CD4-positive, alpha-beta T cell (primary cell): ENCODE data around the gene LRRC26. TPM values are rescaled to one million over a fixed set of nuclear protein-coding genes. Genes with fewer than 3 reads are reported as not detected.

Experiments
- ATAC-seq: fragments of 200-7000 bp; cut with Tn5 transposase; one replicate; pipeline ENCODE4 v1.10.0; 2022; ENCODE audit warnings: mild to moderate bottlenecking; ENCODE audit not compliant: poor library complexity
- CTCF ChIA-PET: fragments of 350-600 bp; sonication (Branson Sonifier 250); formaldehyde crosslinking; loops from one replicate; lab custom pipeline; 2021; ENCODE audit warnings: antibody characterized with exemption, inconsistent platforms; lab: Charles Lee
- POLR2A ChIA-PET: fragments of 350-600 bp; sonication (Branson Sonifier 250); formaldehyde crosslinking; loops from one replicate; lab custom pipeline; 2021; ENCODE audit warnings: antibody characterized with exemption, inconsistent platforms; lab: Charles Lee
- DNase-seq, 14 experiments: peaks; one replicate each; pipeline ENCODE4 v3.0.0-alpha.2; 2013 to 2020; ENCODE audit warnings: mixed read lengths in 2 of 14
- H3K27ac ChIP-seq, 2 donors: one replicate each; pipeline versions ENCODE4 v1.5.1 to v1.7.0; 2013; ENCODE audit warnings: low read length in 2 of 2, low read depth in 1 of 2, mild to moderate bottlenecking in 1 of 2
- H3K27me3 ChIP-seq, 2 experiments: 1 replicate in 1 of 2; 2 replicates in 1 of 2; pipeline versions ENCODE4 v1.6.1 to v1.7.0; 2013; ENCODE audit warnings: low read length in 2 of 2, control low read depth in 1 of 2, mild to moderate bottlenecking in 1 of 2, moderate library complexity in 1 of 2; ENCODE audit not compliant: insufficient read depth in 2 of 2, control insufficient read depth in 1 of 2
- H3K36me3 ChIP-seq: one replicate; pipeline ENCODE4 v1.6.1; 2013; ENCODE audit warnings: low read length, control low read depth; ENCODE audit not compliant: insufficient read depth
- H3K4me1 ChIP-seq: one replicate; pipeline ENCODE4 v1.6.1; 2013; ENCODE audit warnings: low read length, control low read depth; ENCODE audit not compliant: insufficient read depth
- H3K4me3 ChIP-seq: one replicate; pipeline ENCODE4 v1.5.1; 2013; ENCODE audit warnings: mild to moderate bottlenecking, low read length, moderate library complexity
- H3K9me3 ChIP-seq, 2 experiments: 1 replicate in 1 of 2; 2 replicates in 1 of 2; pipeline versions ENCODE4 v1.6.1 to v1.7.0; 2013; ENCODE audit warnings: low read length in 2 of 2, mild to moderate bottlenecking in 2 of 2, control low read depth in 1 of 2, moderate library complexity in 1 of 2; ENCODE audit not compliant: control insufficient read depth in 1 of 2, insufficient read depth in 1 of 2
- H3K27ac Mint-ChIP-seq: one replicate; pipeline ENCODE4 v1.8.0; 2020; ENCODE audit warnings: mixed read lengths
- H3K27me3 Mint-ChIP-seq: one replicate; pipeline ENCODE4 v1.8.0; 2021; ENCODE audit warnings: mixed read lengths
- H3K36me3 Mint-ChIP-seq: one replicate; pipeline ENCODE4 v1.8.0; 2021; ENCODE audit warnings: low read depth, mixed read lengths
- H3K4me1 Mint-ChIP-seq: one replicate; pipeline ENCODE4 v1.8.0; 2021; ENCODE audit warnings: low read depth, mixed read lengths
- H3K4me3 Mint-ChIP-seq: one replicate; pipeline ENCODE4 v1.8.0; 2020; ENCODE audit warnings: mild to moderate bottlenecking, mixed read lengths
- H3K9me3 Mint-ChIP-seq: one replicate; pipeline ENCODE4 v1.8.0; 2020; ENCODE audit warnings: mixed read lengths
- CTCF ChIP-seq: fragments of 200-600 bp; IDR thresholded peaks from one replicate; pipeline ENCODE4 v1.8.0; 2022; ENCODE audit warnings: antibody characterized with exemption, mild to moderate bottlenecking
- intact Hi-C, 2 experiments: fragments of 100-400 bp; cut with DNase I in 1 of 2; cut with micrococcal nuclease in 1 of 2; formaldehyde crosslinking; loops; one replicate each; pipeline versions ENCODE4 v1.15.1 to v1.9.0; 2023 to 2025; cut with DNase I, micrococcal nuclease
- total RNA-seq, 174 experiments: library from RNA in 2 of 174; stranded (reverse) in 2 of 174; gene quantifications; one replicate each; pipeline ENCODE4 v1.2.3 and lab custom pipeline; 2021 to 2026

LRRC26 gene
- total RNA-seq, 2 experiments from 2014 or later, result not detected

- H3K4me3 ChIP-seq, result no peak overlapping the region
- Mint-ChIP-seq H3K27ac (no peak overlapping the region), H3K9me3 (no peaks in the 10 kb centered on the region), H3K27me3 (no peaks in the 10 kb centered on the region), H3K4me3 (peak overlapping the region; percentile 30), H3K36me3 (peaks cover 42% of the 10 kb centered on the region), H3K4me1 (peaks cover 4% of the 10 kb centered on the region)
- peaks cover 5% of the 10 kb centered on the region in 2 experiments for H3K27me3 ChIP-seq
- CTCF ChIA-PET, result no interaction called here
- ATAC-seq (no peak), DNase-seq (no peak)
- no peak for TF ChIP-seq CTCF
- POLR2A ChIA-PET, result no interaction called here
- H3K4me1 ChIP-seq, result peaks cover 19% of the 10 kb centered on the region
- H3K27ac ChIP-seq, result no peak overlapping the region
- H3K9me3 ChIP-seq, result no peaks in the 10 kb centered on the region
- intact Hi-C loops, result loop anchor here in 1 of 2 experiments (10.0 kb wide), 1 partner anchor 54 kb away; no protein-coding TSS in a partner anchor
- peaks cover 48% of the 10 kb centered on the region for H3K36me3 ChIP-seq
Observed at GRCh38 chr9:137178201-137178938, 8.5 kb upstream of the LRRC26 start.

GRCh38 chr9:137176302-137177182 lies 6.7 kb upstream of the LRRC26 start:
- peaks cover 19 to 22% of the 10 kb centered on the region in 2 experiments for H3K27me3 ChIP-seq
- CTCF ChIA-PET, result interaction anchor here (0.6 to 1.5 kb wide), 5 partner anchors 24 to 60 kb away, joined by 3 read pairs; partner anchors contain the start of gene TPRN
- H3K9me3 ChIP-seq, result peaks cover 0 to 12% of the 10 kb centered on the region in 2 experiments
- Mint-ChIP-seq H3K4me1 (peaks cover 4% of the 10 kb centered on the region), H3K4me3 (no peak overlapping the region), H3K36me3 (peaks cover 25% of the 10 kb centered on the region), H3K27me3 (no peaks in the 10 kb centered on the region), H3K9me3 (no peaks in the 10 kb centered on the region), H3K27ac (no peak overlapping the region)
- intact Hi-C loops, result loop anchor here in 1 of 2 experiments (10.0 kb wide), 1 partner anchor 52 kb away; no protein-coding TSS in a partner anchor
- DNase-seq (peak in 5 of 14 experiments; percentile 20 to 61 (median 34)), ATAC-seq (peak; percentile 62)
- no peak for TF ChIP-seq CTCF
- no peak overlapping the region for H3K4me3 ChIP-seq
- H3K27ac ChIP-seq, result no peak overlapping the region
- H3K4me1 ChIP-seq, result peaks cover 19% of the 10 kb centered on the region
- H3K36me3 ChIP-seq, result peaks cover 30% of the 10 kb centered on the region
- POLR2A ChIA-PET, result interaction anchor here (0.6 to 1.3 kb wide), 3 partner anchors 11 to 122 kb away, joined by 3 read pairs; partner anchors contain the start of gene MAN1B1

GRCh38 chr9:137175345-137175961 lies 5.6 kb upstream of the LRRC26 start:
- Mint-ChIP-seq H3K4me1 (peaks cover 4% of the 10 kb centered on the region), H3K27ac (no peak overlapping the region), H3K27me3 (peaks cover 3% of the 10 kb centered on the region), H3K9me3 (no peaks in the 10 kb centered on the region), H3K4me3 (no peak overlapping the region), H3K36me3 (peaks cover 17% of the 10 kb centered on the region)
- peak; percentile 34 for TF ChIP-seq CTCF
- Histone ChIP-seq H3K27me3 (peaks cover 30 to 33% of the 10 kb centered on the region in 2 experiments), H3K27ac (no peak overlapping the region), H3K4me3 (no peak overlapping the region), H3K4me1 (peaks cover 19% of the 10 kb centered on the region), H3K9me3 (peaks cover 0 to 20% of the 10 kb centered on the region in 2 experiments), H3K36me3 (peaks cover 19% of the 10 kb centered on the region)
- peak in 1 of 14 experiments; percentile 24 for DNase-seq
- CTCF ChIA-PET, result no interaction called here
- POLR2A ChIA-PET, result no interaction called here
- intact Hi-C loops, result loop anchor here in 1 of 2 experiments (10.0 kb wide), 1 partner anchor 51 kb away; no protein-coding TSS in a partner anchor
- ATAC-seq, result peak; percentile 18
